GM18873 (cell line): ENCODE results near the gene MFSD1.
A peak's percentile ranks its signal among the peaks of the same experiment; 100 is the strongest.

Source experiments
- ATAC-seq: cut with Tn5 transposase; IDR thresholded peaks from one replicate; pipeline ENCODE4 v1.9.1; 2021; ENCODE audit warnings: mild to moderate bottlenecking, moderate library complexity, moderate number of reproducible peaks; ENCODE audit not compliant: unreplicated experiment, low FRiP score

MFSD1 gene, protein sequence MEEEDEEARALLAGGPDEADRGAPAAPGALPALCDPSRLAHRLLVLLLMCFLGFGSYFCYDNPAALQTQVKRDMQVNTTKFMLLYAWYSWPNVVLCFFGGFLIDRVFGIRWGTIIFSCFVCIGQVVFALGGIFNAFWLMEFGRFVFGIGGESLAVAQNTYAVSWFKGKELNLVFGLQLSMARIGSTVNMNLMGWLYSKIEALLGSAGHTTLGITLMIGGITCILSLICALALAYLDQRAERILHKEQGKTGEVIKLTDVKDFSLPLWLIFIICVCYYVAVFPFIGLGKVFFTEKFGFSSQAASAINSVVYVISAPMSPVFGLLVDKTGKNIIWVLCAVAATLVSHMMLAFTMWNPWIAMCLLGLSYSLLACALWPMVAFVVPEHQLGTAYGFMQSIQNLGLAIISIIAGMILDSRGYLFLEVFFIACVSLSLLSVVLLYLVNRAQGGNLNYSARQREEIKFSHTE

DNA sequence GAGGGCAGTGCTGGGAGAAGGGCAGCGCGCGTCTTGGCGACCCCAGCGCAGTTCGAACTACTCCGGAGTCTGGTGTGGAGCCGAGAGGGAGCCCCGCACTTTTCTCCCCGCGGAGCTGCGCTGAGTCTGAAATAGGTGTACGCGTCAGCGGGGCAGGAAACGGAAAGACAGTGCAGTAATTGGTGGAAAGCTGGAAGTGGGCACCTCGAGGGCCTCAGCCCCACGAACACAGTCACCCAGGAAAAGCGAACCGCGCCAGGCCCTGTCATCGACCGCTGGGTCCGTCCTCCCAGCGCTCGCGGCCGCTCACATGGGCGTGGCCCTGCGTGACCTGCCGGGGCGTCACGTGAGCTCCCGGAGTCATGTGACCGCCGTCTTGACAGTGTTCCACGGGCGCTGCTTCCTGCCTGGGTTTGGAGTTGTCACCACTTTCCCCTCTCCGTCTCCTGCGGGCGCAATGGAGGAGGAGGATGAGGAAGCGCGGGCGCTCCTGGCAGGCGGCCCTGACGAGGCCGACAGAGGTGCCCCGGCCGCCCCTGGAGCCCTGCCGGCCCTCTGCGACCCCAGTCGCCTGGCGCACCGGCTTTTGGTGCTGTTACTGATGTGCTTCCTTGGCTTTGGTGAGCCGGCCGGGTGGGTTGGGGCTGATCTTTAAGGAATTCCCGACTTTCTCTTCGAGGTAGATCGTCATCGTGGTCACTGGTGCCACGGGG, at the start of gene MFSD1:
MFSD1 (plus strand) TSS at position 359 of the 713 bp plus-strand sequence; CDS start at position 458, 99 bp downstream.
- ATAC-seq, result peak; percentile 98

DNA sequence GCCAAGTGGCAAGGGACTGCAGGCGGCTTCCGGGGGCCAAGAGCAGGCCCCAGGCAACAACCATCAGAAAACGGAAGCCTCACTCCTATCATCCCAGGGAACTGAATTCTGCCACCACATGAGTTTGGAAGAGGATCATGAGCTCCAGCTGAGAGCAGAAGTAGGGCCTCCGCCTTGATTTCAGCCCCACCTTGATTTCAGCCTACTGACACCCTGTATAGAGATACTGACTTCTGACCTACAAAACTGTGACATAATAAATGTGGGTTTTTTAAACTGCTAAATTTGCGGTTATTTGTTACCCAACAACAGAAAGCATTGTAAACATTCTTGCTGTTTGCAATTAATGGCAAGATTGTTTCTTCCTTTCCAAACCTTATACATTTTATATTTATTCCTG, 48.0 kb upstream of the MFSD1 start:
- ATAC-seq, result no peak

DNA sequence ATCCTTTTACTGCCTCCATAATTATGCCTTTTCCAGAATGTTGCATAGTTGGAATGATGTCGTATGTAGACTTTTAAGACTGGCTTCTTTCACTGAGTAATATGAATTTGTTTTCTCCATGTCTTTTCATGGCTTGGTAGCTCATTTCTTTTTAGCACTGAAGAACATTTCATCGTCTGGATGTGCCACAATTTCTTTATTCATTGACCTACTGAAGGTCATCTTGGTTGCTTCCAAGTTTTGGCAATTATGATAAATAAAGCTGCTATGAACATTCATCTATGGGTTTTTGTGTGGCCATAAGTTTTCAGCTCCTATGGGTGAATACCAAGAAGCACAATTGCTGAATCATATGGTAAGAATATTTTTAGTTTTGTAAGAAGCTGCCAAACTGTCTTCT, 46.4 kb upstream of the MFSD1 start:
- ATAC-seq, result no peak

DNA sequence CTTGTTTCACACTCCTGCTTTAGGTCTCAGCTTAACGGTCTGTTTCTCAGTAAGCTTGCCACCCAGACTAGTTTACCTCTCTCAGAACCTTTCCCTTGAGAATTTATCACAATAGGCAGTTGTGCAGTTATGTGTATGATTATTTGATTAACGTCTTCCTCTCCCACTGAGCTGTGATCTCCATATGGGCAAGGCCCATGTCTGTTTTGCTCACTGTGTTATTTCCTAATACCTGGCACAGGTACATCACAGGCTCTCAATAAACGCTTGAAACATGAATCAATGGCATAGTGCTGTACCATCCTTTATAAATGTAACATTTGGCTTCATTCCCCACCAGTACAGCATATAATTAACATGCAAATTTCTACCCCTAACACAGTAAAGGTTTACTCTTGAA, 40.5 kb upstream of the MFSD1 start:
- ATAC-seq, result no peak

DNA sequence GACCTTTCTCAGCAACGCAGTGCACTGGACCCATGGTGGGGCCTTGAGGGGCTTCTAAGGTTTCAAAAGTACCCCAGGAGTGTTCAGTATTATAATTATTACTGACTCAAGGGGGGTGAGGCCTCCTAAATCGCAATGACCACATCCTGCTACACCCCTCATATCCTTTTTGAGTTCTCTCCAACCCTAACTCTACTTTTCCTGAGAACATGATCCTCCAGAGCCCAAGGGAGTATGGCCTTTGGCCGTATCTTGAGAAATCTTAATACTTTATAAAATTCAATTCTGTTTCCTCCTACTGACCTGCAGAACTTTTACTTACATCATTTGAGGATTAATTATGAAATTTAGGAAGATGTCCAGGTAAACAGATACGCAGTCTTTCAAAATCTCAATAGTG, 39.2 kb upstream of the MFSD1 start:
- ATAC-seq, result no peak

DNA sequence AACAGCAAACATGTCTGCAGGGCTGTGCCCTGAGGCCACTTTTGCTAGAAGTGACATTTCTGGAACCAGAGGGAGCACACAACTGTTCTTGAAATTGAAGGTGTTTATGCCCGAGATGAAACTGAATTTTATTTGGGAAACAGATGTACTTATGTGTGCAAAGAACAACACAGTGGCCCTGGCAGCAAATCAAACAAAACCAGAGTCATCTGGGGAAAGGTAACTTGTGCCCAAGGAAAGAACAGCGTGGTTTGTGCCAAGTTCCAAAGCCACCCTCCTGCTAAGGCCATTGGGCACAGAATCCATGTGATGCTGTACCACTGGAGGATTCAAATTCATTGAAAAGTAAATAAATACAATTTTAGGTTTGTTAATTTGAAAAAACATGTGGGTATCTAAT, 38.4 kb upstream of the MFSD1 start:
- ATAC-seq, result no peak

DNA sequence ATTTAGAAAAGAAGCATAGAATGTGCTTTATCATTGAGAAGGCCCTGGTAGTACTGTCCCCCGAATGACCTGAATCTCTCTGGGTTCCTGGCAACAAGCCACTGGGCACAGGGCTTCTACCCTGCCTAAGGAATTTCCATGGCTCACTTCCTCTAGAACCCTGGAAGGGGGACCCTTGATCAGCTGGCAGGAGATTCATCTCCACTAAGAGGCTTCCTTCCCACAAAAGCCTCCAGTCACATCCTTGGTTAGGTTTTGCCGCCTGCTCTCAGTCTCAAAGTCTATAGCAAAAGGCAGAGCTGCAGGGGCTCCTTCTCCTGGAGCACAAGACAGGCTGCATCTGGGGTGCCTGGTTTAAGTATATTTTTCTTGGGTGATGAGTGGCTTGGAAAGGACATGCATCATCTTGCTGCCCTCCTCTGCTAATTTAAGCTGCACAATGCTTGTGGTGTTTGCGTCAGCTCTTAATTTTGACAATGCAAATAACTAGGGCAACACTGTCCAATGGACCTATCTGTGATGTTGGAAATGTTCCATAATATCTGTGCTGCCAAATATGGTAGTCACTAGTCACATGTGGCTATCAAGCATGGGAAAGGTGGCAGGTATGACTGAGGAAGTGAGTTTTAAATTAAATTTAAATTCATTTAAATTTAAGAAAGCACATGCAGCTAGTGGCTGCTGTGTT, 36.2 kb upstream of the MFSD1 start:
- ATAC-seq, result no peak

DNA sequence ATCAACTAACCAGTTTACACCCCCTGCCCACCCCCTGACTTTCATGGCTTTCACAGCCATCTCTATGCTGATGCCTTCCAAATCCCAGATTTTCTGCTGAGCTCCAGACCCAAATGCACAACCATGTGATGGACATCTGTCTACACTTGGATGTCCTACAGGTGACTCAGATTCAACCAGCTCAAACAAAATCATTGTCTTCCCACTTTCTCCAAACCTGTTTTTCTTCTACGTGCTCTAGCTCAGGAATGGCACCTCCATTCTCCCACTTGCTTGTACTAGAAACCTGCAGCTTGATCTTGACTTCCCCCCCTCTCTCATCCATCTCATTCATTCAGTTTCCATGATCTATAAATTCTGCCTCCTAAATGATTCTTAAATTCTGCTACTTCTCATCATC, 35.5 kb upstream of the MFSD1 start:
- ATAC-seq, result no peak

DNA sequence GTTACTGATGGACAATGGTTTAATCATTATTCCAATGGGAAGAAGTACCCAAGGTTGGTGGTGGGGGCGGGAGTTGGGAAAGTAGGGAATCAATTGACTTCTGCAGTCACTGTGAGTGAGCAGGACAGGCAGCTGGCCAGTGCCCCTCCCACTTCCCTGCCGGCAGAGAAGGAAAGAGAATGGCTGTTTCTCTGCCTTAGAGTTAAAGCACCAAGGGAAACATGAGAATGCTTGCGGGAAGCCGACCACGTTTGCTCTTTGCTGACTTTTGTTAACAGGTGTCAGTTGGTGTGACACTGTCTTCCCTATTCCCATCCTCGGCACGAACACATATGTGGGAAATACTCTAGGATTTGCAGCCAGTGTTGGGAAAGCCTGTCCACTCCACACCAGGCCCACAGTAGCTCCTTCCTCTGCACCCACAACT, 33.5 kb upstream of the MFSD1 start:
- ATAC-seq, result no peak

DNA sequence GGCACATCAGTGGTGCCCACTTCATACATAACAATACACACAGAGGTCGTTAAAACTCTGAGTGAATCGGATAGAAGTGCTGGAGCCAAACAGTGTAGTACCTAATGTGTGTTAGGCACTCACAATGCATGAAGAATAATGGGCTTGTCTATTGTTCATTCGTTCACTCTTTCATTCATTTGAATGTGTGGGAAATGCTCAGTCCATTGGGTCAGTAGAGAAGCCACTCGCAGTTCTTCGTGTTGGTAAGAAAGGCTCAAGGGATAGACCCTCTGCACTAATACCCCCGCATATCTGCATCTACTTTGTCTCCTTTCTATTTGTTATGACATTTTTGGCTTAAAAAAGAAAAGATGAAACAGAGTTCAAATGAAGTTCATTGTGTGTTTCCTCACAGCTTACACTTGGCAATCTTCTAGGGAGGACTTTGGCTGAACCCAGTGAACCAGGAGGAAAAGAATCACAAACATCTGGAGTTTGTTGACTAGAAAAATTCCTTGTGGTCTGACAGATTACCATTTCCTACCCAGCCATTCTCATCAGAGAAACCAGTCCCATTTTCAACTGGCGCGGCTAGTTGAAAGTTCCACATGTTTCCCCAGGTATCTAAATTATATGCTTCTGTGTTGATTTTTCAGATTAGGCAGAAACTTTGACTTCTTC, 32.8 kb upstream of the MFSD1 start:
- ATAC-seq, result no peak

DNA sequence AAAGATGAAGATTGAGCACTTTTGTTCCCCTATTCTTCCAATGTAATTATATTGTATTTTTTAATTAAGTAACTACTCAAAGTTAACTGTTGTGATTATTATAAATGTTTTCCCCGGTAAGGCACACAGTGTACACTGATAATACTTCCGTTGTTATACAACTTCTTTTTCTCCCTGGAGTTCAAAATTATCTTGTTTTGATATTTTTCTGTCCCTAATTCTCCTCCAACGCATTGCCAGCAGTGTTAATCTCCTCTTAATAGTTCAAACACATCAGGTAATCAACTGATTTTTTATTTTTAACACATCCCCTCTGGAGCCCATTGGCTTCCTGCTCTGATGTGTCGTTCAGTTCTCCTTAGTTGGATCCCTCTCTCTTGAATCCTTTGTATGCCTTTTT, 32.3 kb upstream of the MFSD1 start:
- no peak for ATAC-seq

DNA sequence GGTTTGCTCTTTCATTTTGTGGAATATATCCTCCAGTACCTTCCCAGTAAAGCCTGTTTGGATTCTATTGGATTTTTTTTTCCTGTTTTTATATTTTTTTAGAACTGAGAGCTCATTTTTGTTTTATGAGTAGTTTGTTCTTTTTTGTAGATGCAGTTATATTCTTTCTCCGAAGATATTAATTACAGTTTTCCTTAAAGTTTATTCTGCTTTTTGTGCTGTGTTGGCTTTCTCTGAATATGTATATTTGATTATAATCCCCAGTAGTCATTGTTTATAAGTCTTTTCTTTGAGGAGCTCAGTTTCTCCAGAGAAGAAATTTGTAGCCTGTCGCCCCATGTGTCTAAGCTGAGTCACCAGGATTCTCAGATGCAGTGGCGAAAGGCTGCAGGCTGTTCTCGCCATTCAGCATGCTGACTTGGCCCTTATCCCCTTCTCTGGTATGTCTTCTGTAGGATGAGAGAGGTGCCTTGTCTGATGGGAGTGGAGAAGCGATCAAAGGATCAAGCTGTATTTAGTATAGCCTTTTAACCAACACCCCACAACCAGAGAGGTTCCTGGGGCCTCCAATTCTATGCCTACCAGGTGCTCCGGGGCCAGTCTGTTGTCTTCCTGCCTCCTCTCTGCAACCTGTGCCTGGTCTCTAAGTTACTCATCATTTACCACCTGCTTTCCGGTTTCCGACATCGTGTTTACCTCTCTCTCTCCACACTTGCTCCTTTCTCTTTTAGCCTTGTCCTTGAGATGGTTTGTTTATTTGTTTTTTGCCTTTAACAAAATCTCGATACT, 31.7 kb upstream of the MFSD1 start:
- ATAC-seq, result no peak

DNA sequence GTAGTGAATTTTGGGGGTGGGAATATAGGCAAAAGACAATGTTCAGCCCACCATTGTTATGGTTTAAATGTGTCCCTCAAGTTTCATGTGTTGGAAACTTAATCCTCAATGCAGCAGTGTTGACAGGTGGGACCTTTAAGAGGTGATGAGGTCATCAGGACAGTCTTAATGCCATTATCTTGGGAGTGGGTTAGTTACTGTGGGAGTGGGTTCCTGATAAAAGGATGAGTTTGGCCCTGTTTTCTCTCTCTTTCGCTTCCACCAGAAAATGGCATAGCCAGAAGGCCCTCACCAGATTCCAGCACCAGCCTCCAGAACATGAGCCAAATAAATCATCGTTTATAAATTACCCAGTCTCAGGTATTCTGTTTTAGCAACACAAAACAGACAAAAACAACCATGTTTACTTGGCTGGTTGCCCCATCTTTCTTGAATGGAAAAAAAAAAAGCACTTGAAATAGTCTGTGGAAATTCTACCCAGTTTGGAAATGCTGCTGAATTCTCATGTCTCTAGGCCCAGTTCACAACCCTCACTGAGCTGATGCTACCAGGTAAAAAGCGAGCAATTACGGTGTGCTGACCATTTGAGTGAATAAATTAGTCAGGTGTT, 31.0 kb upstream of the MFSD1 start:
- no peak for ATAC-seq

DNA sequence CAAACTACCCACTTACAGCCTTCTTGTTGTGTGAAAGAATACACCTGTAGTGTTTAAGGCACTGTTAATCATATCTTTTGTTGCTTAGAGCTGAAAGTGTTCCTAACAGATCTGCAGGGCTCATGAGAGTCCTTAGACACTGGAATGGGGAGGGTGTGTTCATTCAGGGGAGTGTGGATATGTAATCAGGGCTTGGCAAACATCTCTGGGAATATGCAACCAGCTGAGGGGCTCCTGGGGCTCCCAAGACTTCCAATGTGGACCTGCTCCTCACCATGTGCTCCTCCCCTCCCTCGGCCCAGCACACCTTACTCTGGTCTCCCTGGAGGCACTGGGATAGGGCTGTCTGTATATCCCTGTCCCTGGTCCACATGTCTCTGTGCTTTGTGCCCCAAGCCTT, 30.3 kb upstream of the MFSD1 start:
- ATAC-seq, result no peak

DNA sequence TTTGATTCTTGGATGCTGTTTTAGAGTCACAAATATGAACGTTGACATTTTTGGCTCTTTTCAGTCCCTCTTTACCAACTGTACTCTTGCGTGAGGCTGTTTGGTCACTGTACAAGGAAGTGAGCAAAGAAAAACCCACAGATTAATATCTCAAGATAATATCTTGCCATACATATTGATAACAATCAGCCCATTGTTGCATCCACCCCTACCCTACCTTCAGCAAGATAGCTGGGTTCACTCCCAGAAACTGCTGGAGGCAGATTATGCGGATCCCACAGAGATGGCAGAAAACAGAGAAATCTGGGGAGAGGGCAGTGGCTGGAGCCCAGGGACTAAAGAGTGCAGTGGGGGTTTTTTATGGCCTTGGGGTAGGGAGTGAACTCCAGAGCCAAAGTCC, 29.9 kb upstream of the MFSD1 start:
- ATAC-seq, result no peak

DNA sequence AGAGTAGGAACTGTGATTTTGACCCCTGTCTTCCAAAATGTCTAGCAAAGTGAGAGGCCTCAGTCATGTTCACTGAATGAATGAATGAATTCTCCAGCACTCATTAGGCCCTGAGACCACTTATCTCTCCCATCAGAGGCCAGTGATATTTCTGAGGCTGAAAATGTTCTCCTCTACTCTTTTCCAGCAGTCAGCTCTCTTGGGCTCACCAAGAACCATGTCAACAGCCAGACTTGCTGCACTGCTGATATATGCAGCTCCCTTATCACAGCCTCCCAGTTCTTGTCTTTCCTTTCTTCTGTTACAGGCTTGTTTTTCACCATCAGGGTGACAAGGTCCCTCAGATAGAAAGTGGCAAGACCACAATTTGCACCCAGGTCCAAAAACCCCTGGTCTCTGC, 28.7 kb upstream of the MFSD1 start:
- no peak for ATAC-seq

DNA sequence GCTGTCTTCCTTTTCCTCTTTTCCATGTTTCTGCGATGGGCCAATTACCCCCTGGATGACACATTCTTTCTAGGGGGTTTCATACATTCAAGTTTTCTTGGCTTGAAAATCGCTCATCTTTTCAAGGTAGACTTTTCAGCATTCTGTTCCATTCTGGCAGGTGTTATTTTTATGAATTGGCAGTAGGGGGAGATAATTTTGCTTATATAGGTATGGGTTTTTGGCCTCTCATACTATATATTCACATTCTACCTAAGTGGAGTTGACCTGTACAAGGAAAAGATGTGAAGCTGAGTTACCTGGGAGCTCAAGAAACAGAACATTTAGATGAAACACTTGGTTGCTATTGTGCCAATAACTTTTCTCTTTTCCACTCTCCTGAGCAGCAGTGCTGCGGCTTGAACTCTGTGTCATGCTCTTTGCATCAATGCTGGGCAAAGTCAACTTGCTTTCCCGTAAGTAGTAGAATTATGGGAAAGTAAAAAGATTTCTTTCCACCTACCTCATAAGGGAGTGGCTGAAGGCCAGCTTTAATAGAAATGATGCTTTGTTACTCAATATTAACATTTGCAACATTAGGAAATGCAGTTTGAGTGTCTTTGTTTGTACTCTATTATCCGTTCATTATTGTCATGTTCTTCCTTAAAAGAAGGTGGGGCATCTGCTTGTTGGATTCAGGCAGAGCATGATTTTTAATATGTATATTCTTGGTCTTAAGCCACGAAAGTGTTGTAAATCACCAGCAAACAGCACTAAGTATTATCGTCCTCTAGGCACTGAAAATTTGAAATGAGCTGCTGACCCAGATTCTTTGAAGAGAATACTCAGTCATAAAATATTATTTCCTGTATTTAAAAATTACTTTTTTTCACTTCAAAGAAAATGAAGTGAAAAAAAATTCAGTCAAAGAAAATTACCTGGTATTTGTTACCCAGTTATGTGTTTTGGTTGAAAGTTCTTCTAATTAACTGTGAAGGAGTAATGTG, 27.7 kb upstream of the MFSD1 start:
- ATAC-seq, result no peak

DNA sequence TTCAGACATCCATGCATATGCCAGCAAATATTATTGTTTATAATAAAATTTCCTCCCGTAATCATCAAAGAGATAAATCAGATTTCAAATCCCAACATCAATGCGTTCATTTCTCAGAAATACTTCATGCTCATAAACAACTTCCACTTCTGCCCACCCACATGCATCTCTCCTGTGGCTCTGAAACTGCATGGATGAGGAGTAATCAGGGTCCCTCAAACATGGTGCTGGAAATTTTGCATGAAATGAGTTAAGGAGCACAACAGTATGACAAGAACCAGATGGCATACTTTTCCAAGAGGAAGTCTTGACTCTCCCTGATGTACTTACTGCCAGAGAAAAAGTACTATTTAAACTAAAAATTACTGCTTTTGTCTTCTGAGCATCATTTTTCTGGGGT, 26.9 kb upstream of the MFSD1 start:
- no peak for ATAC-seq
